GM19238 (cell line): ENCODE data around the gene GFOD1.
"Not testable (repeated sequence)": the region's sequence is repeated elsewhere in the genome, so short reads cannot be mapped to it uniquely, and the experiment has no call there.

Experiments used
- DNase-seq: peaks from one replicate; pipeline ENCODE4 v3.0.0; 2011; ENCODE audit warnings: low spot score; ENCODE audit not compliant: insufficient read length

Gene GFOD1

GRCh38 chr6:13407368-13407708 lies 80.1 kb downstream of the GFOD1 start:
- no peak for DNase-seq

DNA sequence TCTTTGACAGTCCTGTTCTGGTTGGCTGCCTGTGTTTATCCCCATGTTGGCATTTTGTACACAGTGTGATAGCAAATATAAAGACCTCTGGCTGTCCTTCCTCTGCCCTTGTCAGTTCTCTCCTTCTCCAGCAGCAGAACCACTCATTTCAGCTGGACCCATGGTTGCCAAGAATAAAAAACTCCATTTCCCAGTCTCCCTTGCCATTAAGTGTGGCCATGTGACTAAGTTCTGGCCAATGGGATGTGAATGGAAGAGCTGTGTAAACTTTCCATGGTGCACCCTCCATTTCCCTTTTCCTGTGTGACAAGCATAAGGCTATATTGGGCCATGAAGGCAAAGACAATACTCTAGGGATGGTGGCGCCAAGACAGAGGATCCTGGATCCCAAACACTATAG lies 80.6 kb downstream of the GFOD1 start:
- DNase-seq, result no peak

GRCh38 chr6:13405961-13406477 lies 81.4 kb downstream of the GFOD1 start:
- no peak for DNase-seq

DNA sequence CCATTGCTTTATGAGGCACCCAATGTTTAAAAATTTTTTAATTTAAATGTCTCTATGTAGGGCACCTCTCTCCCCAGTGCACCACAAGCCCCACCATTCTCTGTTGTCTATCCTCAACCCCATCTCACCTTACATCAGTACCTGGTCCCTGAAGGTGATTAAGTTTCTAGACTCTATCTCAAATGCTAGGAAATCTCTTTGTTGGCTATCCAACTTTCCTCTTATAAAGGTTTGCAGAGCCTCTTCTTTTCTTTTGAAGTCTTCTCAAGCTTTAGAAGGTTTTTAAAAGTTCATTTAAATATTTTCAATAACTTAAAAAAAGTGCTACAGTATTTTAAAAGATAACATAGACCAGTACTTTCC lies 82.5 kb downstream of the GFOD1 start:
- no peak for DNase-seq

DNA sequence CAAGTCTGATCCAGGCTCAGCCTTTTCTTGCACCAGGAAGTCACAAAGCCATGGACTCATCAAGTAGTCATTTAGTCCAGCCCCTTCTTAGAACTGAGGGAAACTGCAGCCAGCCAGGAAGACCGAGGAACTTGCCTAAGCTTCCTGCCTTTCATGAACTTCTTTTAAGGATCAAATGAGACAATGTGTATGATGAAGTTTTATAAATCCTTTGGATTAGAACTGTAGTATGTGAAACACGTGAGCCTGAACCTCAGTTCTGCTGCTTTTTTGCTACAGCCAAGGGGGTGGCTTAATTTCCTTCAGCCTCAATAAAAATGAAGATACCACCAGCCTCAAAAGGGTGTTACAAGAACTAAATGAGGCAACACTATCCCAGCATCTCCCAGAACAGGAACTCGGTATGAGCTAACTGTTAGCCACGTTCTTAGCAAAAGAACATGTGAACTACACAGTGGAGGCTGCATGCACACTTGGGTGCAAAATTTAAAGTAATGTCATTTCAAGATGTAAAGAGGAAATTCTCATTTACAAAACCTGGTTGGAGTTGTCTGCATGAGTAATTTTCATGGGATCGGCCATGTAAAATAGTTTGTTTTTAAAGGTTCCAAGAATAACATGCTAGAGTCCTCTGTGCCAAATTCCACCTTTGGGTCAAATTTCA lies 83.0 kb downstream of the GFOD1 start:
- no peak for DNase-seq

DNA sequence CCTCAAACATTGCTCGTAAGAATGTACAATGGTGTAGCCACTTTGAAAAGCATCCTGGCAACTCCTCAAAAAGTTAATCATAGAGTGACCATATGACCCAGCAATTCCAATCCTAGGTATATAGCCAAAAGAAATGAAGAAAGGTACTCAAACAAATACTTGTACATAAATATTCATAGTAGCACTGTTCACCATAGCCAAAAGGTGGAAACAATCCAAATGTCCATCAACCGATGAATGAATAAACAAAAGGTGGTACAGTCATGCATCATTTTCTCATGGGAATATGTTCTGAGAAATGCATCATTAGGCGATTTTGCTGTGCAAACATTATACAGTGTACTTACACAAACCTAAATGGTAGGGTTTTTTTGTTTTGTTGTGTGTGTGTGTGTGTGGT lies 84.7 kb downstream of the GFOD1 start:
- no peak for DNase-seq

- peak; percentile 31 for DNase-seq
Observed at GRCh38 chr6:13400772-13401171, 86.6 kb downstream of the GFOD1 start.

DNA sequence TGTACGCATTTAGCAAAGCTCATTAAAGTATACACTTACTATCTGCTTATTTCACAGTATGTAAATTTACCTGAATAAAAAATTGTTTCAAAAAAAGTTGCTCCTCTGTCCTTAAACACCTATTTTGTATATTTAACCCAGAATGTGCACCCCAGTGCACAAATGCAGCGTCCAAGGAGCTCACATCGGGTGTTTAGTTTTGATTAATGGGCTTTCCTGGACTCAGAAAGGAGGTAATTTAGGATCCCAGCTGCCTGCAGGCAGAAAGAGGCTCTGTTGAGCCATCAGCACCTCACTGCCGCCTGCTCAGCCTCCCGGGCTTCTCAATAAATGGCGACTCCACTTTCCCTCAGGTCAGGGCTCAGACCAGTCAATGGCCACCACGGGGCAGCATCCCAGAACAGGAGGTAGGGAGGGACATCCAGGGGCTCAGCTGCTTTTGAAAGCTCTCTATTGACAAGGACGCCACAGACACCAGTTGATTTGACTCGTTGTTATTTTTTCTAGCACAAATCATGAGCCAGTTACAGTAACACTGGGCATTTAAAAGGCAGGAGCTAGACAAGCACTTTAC lies 88.9 kb downstream of the GFOD1 start:
- no peak for DNase-seq

DNA sequence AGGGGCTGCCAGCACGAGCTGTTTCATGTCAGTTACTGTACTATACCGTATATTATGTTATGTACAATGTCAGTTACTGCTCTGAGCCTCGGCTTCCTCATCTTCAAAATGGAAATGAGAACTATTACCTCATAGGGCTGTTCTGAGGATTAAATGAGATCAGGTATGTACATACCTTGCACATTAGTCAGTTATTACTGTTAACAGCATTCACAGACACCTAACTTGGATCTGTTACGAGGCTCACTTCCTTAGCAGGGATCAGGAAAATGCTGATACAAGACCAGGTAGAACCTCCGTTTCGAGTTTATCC lies 89.4 kb downstream of the GFOD1 start:
- no peak for DNase-seq

- DNase-seq, result peak; percentile 72
Observed at GRCh38 chr6:13397359-13398068, 89.9 kb downstream of the GFOD1 start.

DNA sequence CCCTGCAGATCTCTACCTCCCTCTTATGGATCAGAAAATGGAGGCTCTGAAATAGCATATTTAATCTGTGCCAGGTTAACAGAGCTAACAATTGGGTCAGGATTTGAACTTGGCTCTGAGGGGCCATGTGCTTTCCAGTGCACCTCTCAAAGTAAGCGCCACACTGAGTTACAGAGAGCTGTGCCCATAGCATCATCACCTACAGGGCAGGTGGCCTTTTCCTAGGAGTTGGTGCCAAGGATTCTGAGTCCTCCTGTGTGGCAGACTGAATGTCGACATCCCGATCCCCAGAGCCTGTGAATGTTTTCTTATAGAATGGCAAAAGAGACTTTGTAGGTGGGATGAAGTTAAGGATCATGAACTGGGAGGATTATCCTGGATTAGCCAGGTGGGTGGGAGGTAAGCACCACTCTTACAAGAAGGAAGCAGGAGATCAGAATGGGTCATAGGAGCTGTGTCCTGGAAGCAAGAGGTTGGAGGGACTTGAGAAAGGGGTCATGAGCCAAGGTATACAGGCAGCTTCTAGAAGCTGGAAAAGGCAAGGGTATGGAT lies 91.1 kb downstream of the GFOD1 start:
- DNase-seq, result no peak

DNA sequence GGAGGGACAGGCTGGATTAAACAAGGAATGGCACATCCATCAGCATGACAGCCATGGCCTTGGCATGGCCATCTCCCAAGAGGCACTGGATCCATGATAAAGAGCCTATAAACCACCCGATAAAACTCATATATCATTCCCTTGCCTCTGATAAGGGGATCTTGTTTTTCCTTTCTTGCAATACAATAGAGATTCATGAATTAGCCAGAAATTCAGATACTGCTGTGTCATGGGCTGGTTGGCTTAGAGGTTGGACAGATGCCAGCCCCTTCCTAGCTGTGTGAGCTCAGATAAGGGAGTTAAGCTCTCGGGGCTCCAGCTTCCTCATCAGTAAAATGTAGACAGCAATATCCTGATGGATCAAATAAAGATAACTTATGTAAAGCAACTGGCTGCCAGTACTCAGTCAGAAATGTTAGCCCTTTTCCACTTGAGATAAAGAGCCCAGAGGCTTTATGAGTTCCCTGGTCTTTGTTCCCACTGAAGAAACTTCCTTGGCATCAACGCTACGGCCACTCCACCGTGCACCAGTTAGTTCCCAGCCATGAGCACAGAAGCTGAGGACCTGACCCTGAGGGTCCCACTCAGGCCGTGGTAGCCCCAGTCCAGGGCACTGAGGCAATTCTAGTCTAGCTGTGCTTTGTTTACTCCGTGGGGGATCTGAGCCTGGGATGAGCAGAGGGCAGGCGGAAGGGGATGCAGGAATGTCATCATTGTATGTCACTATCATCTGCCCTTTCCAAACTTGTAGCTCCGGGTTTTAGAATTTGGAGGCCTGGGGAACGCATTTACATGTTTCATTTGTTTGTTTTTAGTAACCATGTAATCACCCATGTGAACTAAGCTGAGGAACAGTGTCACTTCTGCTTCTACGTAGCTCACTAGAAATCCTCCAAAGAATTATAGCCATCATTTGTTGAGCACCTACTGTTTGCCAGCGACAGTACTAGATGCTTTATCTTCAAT lies 91.8 kb downstream of the GFOD1 start:
- peak; percentile 25 for DNase-seq

GRCh38 chr6:13392462-13392861 lies 94.9 kb downstream of the GFOD1 start:
- DNase-seq, result no peak

DNA sequence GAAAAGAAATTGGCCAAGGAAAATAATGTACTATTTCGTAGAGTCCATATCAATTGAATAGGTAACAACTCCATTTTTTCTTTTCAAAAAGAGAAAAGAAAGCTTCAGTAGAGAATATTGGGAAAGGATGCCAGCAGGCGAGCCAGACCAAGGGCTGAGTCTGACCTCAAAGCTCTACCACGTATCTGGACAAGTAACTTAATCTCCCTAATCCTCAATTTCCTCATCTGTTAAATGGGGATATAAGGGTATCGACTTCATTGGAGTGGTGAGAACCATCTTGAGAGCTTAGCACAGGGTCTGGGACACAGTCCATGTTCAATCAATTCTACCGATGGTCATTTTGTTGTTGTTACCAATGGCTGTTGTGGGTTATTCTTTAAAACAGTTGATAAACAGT lies 95.9 kb downstream of the GFOD1 start:
- no peak for DNase-seq

GRCh38 chr6:13390658-13391057 lies 96.7 kb downstream of the GFOD1 start:
- DNase-seq, result no peak

DNA sequence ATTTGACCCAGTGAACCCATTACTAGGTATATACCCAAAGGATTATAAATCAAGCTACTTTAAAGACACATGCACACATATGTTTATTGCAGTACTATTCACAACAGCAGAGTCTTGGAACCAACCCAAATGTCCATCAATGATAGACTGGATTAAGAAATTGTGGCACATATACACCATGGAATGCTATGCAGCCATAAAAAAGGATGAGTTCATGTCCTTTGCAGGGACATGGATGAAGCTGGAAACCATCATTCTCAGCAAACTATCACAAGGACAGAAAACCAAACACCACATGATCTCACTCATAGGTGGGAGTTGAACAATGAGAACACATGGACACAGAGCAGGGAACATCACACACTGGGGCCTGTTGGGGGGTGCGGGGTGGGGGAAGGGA lies 98.2 kb downstream of the GFOD1 start:
- not testable (repeated sequence) for DNase-seq

GRCh38 chr6:13388769-13389168 lies 98.6 kb downstream of the GFOD1 start:
- not testable (repeated sequence) for DNase-seq

DNA sequence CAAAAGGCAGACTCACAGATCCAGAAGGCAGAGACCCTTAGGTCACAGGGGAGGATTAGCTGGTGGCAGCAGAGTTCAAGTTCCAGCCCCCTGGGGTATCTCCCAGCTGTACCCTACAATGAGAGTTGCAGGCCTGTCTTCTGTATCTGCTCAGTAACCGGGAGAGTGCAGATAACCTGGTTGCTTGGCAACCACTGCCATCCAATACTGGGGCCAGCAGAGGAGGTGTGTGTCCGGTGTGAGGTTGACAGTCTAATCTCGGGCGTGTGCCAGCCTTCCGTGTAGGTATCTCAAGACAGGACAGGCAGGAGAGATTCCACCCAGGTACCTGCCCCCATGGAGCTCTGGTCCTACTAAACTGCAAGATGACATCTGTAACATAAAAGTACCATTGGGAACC lies 102.4 kb downstream of the GFOD1 start:
- DNase-seq, result no peak

DNA sequence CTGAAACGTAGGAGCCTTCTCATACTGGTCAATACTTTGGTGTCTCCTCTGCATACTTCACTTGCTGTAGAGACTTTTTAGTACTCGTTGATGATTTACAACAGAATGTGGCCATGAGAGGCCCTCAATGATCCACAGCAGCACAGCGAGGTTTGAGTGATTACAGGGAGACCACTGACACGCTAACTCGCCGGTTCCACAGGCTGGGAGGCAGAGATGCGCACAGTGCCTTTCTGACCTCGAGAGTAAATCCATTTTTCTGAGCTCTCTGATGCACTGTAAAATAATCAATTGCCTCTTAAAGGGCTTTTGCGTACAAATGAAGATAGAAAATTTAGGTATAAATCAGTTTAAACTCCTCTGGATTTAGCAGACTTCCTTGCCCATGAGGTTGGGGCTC lies 102.9 kb downstream of the GFOD1 start:
- DNase-seq, result no peak

GRCh38 chr6:13383328-13384163 lies 103.9 kb downstream of the GFOD1 start:
- DNase-seq, result peak; percentile 39

DNA sequence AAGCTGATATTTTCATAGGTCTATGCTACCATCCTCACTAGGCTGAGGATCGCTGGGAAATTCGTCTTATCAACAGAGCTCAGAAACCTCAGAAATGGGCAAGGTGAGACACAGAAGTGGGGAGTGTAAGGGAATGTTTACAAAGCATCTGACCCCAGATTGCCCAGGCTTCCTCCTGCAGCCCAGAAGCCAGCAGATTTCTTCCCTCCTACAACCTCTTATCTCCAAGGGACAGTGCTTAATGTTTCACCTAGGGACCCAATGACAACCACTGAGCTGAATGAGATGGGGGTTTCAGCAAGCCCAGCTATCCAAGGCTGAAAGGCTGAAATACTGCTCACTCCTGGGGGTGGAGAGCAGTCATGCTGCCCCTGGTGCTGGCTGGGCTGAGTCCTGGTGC lies 106.6 kb downstream of the GFOD1 start:
- DNase-seq, result no peak
